B cell (primary cell): Measurements from ENCODE around the gene COBLL1. TPM values are rescaled to one million over a fixed set of nuclear protein-coding genes. Genes with fewer than 3 reads are reported as not detected.

Source experiments
- ATAC-seq: fragments of 200-7000 bp; cut with Tn5 transposase; one replicate; pipeline ENCODE4 v1.10.0; 2021; ENCODE audit warnings: low read depth, mild to moderate bottlenecking, moderate number of reproducible peaks, moderate library complexity
- CTCF ChIA-PET: fragments of 350-600 bp; sonication (Branson Sonifier 250); formaldehyde crosslinking; loops from one replicate; lab custom pipeline; 2021; ENCODE audit warnings: antibody characterized with exemption, inconsistent platforms; lab: Charles Lee
- POLR2A ChIA-PET: fragments of 350-600 bp; sonication (Branson Sonifier 250); formaldehyde crosslinking; loops from one replicate; lab custom pipeline; 2021; ENCODE audit warnings: antibody characterized with exemption; lab: Charles Lee
- DNase-seq: peaks from one replicate; pipeline ENCODE4 v3.0.0; 2013
- H2AFZ ChIP-seq: 2 replicates; pipeline ENCODE4 v1.6.1; 2012; ENCODE audit warnings: mild to moderate bottlenecking, low read depth, low read length; ENCODE audit not compliant: insufficient read depth, poor library complexity, severe bottlenecking
- H3K27ac ChIP-seq, 2 donors: 1 replicate in 1 of 2; 2 replicates in 1 of 2; pipeline ENCODE4 v1.5.1; 2012 to 2013; ENCODE audit warnings: low read length in 2 of 2, mild to moderate bottlenecking in 2 of 2, moderate library complexity in 1 of 2
- H3K27me3 ChIP-seq, 4 experiments: fragments of 200-600 bp in 1 of 4; sonication (generic) in 1 of 4; replicated peaks in 1 of 4; 1 replicate in 2 of 4; 2 replicates in 2 of 4; pipeline versions ENCODE4 v1.6.1 to v1.7.0; 2013 to 2016; ENCODE audit warnings: low read length in 3 of 4, mild to moderate bottlenecking in 2 of 4, mixed read lengths in 1 of 4, moderate library complexity in 1 of 4; ENCODE audit not compliant: insufficient read depth in 4 of 4, control insufficient read depth in 3 of 4; ENCODE audit errors: control extremely low read depth in 1 of 4
- H3K36me3 ChIP-seq, 2 experiments: replicated peaks in 1 of 2; 1 replicate in 1 of 2; 2 replicates in 1 of 2; pipeline versions ENCODE4 v1.6.1 to v1.7.1; 2013; ENCODE audit warnings: low read length in 1 of 2; ENCODE audit not compliant: insufficient read depth in 2 of 2, control insufficient read depth in 1 of 2; ENCODE audit errors: control extremely low read depth in 1 of 2, extremely low read depth in 1 of 2
- H3K4me1 ChIP-seq, 2 donors: fragments of 200-600 bp in 1 of 2; sonication (generic) in 1 of 2; 1 replicate in 1 of 2; 2 replicates in 1 of 2; pipeline versions ENCODE4 v1.5.1 to v1.6.1; 2013 to 2017; ENCODE audit warnings: low read length in 2 of 2; ENCODE audit not compliant: control insufficient read depth in 2 of 2, insufficient read depth in 2 of 2
- H3K4me2 ChIP-seq: replicated peaks from 2 replicates; pipeline ENCODE3; 2012; ENCODE audit warnings: mild to moderate bottlenecking, low read depth, low read length; ENCODE audit not compliant: poor library complexity, severe bottlenecking
- H3K4me3 ChIP-seq, 5 experiments: fragments of 200-600 bp in 1 of 5; sonication (generic) in 1 of 5; 1 replicate in 3 of 5; 2 replicates in 2 of 5; pipeline versions ENCODE4 v1.5.1 to v1.7.0; 2011 to 2016; ENCODE audit warnings: low read length in 4 of 5, mild to moderate bottlenecking in 4 of 5, low read depth in 2 of 5, control low read depth in 1 of 5, moderate library complexity in 1 of 5; ENCODE audit not compliant: insufficient read depth in 1 of 5; ENCODE audit errors: control extremely low read depth in 1 of 5, extremely low read depth in 1 of 5
- H3K79me2 ChIP-seq: fragments of 200-600 bp; sonication (generic); one replicate; pipeline ENCODE4 v1.6.0; 2016; ENCODE audit warnings: low read length; ENCODE audit not compliant: control insufficient read depth, insufficient read depth
- H3K9ac ChIP-seq: fragments of 200-600 bp; sonication (generic); 2 replicates; pipeline ENCODE4 v1.6.1; 2017; ENCODE audit warnings: mild to moderate bottlenecking, low read length, moderate library complexity
- H3K9me3 ChIP-seq, 3 donors: one replicate each; pipeline versions ENCODE4 v1.6.1 to v1.7.1; 2013; ENCODE audit warnings: low read length in 2 of 3; ENCODE audit not compliant: control insufficient read depth in 2 of 3, insufficient read depth in 1 of 3; ENCODE audit errors: control extremely low read depth in 1 of 3
- H4K20me1 ChIP-seq: 2 replicates; pipeline ENCODE4 v1.6.0; 2012; ENCODE audit warnings: mild to moderate bottlenecking, low read length; ENCODE audit not compliant: insufficient read depth, control insufficient read depth, poor library complexity, severe bottlenecking
- H3K27ac Mint-ChIP-seq: one replicate; pipeline ENCODE4 v1.8.0; 2021; ENCODE audit warnings: mixed read lengths
- H3K27me3 Mint-ChIP-seq: one replicate; pipeline ENCODE4 v1.8.0; 2021; ENCODE audit warnings: mixed read lengths
- H3K4me1 Mint-ChIP-seq: one replicate; pipeline ENCODE4 v1.8.0; 2021; ENCODE audit warnings: mixed read lengths
- H3K4me3 Mint-ChIP-seq: one replicate; pipeline ENCODE4 v1.8.0; 2021; ENCODE audit warnings: mixed read lengths
- H3K9me3 Mint-ChIP-seq: one replicate; pipeline ENCODE4 v1.8.0; 2022; ENCODE audit warnings: mixed read lengths; ENCODE audit not compliant: insufficient read depth
- EZH2 ChIP-seq: IDR thresholded peaks from 2 replicates; pipeline ENCODE4 v1.6.1; 2012; ENCODE audit warnings: borderline replicate concordance, low read depth, mild to moderate bottlenecking, moderate library complexity, low read length; ENCODE audit not compliant: insufficient read depth, poor library complexity, severe bottlenecking
- WGBS: methylation state at CpG from one replicate; pipeline ENCODE4 v1.1.5; 2013; ENCODE audit warnings: missing lambda C conversion rate; ENCODE audit not compliant: insufficient coverage; 5-methylcytosine and 5-hydroxymethylcytosine counted together
- intact Hi-C: fragments of 100-400 bp; cut with micrococcal nuclease; formaldehyde crosslinking; loops from one replicate; pipeline ENCODE4 v1.10.0; 2022
- polyA plus RNA-seq: library from polyadenylated mRNA; depleted of rRNA; stranded (reverse); fragments of >200 nt; gene quantifications from 2 replicates; pipeline ENCODE4 v1.2.3, GENCODE V29; 2012
- total RNA-seq, 2 donors: library from RNA; stranded (reverse); fragments of 120-200 nt in 1 of 2; gene quantifications; 1 replicate in 1 of 2; 2 replicates in 1 of 2; pipeline versions ENCODE4 v1.2.3 to v1.2.4, GENCODE V29; 2013 to 2022
- TF ChIP-seq, protein P1 (sequence below): fragments of 200-600 bp; IDR thresholded peaks from one replicate; pipeline ENCODE4 v1.8.0; 2022; ENCODE audit warnings: antibody characterized with exemption, mild to moderate bottlenecking

COBLL1 gene
- total and polyA plus RNA-seq, 2 donors (not counting 1 experiment from before 2014, with no cell fraction given), result 45.1 to 234 TPM

DNA sequence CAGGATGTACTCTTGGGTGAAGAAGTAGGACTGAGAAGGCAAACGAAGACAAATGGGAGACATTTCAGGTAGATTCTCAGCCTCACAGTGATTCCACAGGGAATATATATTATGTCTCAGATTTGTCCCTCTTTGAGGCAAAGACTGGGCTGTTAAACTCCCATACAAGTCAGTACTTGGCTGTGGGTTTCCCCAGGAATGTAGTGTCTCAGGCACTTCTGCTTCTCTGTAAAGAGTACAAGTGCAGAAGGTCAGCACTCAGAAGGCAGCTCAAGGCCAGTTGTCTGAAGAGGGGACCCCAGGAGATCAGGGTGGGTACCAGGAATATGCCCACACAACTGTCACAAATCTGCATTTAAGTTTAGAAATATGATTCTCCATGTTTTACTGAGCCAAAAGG, 39.9 kb upstream of the COBLL1 start:
- no peaks in the 10 kb centered on the region for H3K36me3 ChIP-seq
- no peak for DNase-seq
- H3K4me3 ChIP-seq, result no peak overlapping the region
- no peak overlapping the region for H2AFZ ChIP-seq
- no CpG with 5 or more reads among the region's 1 CpG for WGBS
- H3K9ac ChIP-seq, result no peak overlapping the region
- no peaks in the 10 kb centered on the region for H3K79me2 ChIP-seq
- H3K4me2 ChIP-seq, result no peak overlapping the region
- no peaks in the 10 kb centered on the region for H3K27me3 ChIP-seq
- CTCF ChIA-PET, result interaction anchor here (0.8 to 2.4 kb wide), 3 partner anchors 32 to 141 kb away, joined by 3 to 9 read pairs (median 3); partner anchors contain the start of gene COBLL1
- POLR2A ChIA-PET, result interaction anchor here (0.6 kb wide), 1 partner anchor 114 kb away, joined by 3 read pairs; no protein-coding TSS in a partner anchor
- no peaks in the 10 kb centered on the region for H3K9me3 ChIP-seq
- no peak overlapping the region for H3K4me3 Mint-ChIP-seq
- TF ChIP-seq EZH2, result no peak
- TF ChIP-seq, protein P1, sequence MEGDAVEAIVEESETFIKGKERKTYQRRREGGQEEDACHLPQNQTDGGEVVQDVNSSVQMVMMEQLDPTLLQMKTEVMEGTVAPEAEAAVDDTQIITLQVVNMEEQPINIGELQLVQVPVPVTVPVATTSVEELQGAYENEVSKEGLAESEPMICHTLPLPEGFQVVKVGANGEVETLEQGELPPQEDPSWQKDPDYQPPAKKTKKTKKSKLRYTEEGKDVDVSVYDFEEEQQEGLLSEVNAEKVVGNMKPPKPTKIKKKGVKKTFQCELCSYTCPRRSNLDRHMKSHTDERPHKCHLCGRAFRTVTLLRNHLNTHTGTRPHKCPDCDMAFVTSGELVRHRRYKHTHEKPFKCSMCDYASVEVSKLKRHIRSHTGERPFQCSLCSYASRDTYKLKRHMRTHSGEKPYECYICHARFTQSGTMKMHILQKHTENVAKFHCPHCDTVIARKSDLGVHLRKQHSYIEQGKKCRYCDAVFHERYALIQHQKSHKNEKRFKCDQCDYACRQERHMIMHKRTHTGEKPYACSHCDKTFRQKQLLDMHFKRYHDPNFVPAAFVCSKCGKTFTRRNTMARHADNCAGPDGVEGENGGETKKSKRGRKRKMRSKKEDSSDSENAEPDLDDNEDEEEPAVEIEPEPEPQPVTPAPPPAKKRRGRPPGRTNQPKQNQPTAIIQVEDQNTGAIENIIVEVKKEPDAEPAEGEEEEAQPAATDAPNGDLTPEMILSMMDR, result no peak
- no peaks in the 10 kb centered on the region for H3K27me3 Mint-ChIP-seq
- peaks cover 9 to 10% of the 10 kb centered on the region in 2 donors for H3K4me1 ChIP-seq
- peaks cover 10% of the 10 kb centered on the region for H3K4me1 Mint-ChIP-seq
- H3K27ac Mint-ChIP-seq, result no peak overlapping the region
- H3K9me3 Mint-ChIP-seq, result no peaks in the 10 kb centered on the region
- intact Hi-C loops, result no loop called here
- H4K20me1 ChIP-seq, result no peaks in the 10 kb centered on the region
- ATAC-seq, result no peak
- H3K27ac ChIP-seq, result no peak overlapping the region

DNA sequence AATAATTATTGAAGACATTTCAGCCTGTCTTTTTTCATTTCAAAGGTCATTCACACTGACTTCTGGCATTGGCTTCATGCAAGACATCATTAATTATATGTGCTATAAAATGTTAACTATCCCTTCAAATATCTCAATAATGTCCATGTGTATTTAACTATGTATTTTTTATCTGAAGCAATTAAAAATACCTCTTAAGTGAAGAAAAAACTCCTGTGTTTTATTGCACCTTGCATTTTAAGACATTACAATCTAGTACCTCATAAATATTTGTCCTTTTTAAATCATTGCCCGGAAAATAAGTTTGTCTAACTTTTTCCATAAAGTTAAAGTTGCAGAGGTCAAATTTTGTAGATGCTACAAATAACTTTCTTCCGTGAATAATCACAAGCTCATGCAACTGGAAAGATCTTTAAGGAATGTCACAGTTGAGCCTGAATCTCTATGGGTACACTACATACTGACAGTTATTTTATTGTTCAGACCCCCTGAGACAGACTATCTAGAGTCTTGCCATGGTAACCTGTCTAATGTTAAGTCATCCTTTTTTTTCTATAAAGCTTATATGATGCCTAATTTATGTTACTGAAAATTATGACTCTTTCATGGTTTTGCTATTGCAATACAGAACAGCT, 38.4 kb upstream of the COBLL1 start:
- Histone ChIP-seq H3K9ac (no peak overlapping the region), H3K9me3 (no peaks in the 10 kb centered on the region), H3K27ac (no peak overlapping the region), H3K4me1 (peaks cover 11 to 12% of the 10 kb centered on the region in 2 donors), H4K20me1 (no peaks in the 10 kb centered on the region), H3K36me3 (no peaks in the 10 kb centered on the region), H3K27me3 (no peaks in the 10 kb centered on the region), H3K4me3 (no peak overlapping the region), H3K79me2 (no peaks in the 10 kb centered on the region), H2AFZ (no peak overlapping the region), H3K4me2 (no peak overlapping the region)
- Mint-ChIP-seq H3K9me3 (no peaks in the 10 kb centered on the region), H3K4me3 (no peak overlapping the region), H3K4me1 (peaks cover 11% of the 10 kb centered on the region), H3K27ac (no peak overlapping the region), H3K27me3 (no peaks in the 10 kb centered on the region)
- DNase-seq (no peak), ATAC-seq (no peak)
- TF ChIP-seq EZH2, result no peak
- TF ChIP-seq, protein P1, result no peak
- POLR2A ChIA-PET, result no interaction called here
- intact Hi-C loops, result no loop called here
- CTCF ChIA-PET, result interaction anchor here (0.8 to 2.4 kb wide), 6 partner anchors 12 to 144 kb away, joined by 3 to 9 read pairs (median 4); partner anchors contain the start of gene COBLL1
- 100% methylated on average over 1 of the region's 2 CpGs for WGBS
